HS-5 (cell line): ENCODE data around the gene IFITM5.
"Not testable (repeated sequence)": the region's sequence is repeated elsewhere in the genome, so short reads cannot be mapped to it uniquely, and the experiment has no call there.

Source experiments
- DNase-seq: peaks from one replicate; pipeline ENCODE4 v3.0.0-alpha.2; 2012; ENCODE audit warnings: low read depth

The IFITM5 gene

DNA sequence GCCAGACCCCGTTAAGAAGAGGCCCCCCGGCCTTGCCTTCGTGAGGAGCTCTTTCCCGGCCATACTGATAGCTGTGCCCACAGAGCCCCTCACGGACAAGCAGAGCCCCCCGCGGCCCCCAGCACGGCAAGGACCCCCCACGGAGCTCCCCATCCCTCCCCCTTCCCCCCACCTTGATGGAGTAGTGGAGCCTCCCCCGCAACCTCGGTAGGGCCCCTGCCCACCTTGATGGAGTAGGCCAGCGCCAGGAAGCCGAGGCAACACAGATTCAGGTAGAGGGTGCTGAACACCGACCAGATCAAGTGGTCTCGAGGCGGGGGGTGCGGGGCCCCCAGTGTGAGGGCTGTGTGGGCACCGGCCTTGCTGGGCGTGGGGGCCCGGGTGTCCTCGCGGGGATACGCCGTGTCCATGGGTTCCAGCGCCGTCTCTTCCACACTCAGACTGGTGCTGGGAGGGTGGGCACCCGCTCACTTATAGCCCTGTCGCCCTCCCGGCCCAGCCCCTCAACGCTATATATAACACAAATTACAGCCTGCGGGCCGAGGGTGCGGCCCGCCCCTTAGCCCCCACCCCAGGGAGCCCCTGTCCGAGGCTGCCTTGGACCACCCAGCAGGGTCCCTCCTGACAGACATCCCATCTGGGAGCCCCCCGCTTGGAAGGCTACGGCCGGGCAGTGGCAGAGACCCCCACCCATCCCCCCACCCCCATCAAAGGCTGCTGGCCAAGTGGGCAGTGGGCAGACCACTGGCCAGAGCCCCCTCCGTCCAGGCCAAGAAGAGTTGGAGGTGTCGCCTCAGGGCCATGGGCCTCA, at the start of gene IFITM5:
Gene IFITM5, minus strand, starts transcription at position 446 of the 811 bp plus-strand sequence. Its CDS starts 36 bp downstream, at position 410.
- DNase-seq, result no peak

DNA sequence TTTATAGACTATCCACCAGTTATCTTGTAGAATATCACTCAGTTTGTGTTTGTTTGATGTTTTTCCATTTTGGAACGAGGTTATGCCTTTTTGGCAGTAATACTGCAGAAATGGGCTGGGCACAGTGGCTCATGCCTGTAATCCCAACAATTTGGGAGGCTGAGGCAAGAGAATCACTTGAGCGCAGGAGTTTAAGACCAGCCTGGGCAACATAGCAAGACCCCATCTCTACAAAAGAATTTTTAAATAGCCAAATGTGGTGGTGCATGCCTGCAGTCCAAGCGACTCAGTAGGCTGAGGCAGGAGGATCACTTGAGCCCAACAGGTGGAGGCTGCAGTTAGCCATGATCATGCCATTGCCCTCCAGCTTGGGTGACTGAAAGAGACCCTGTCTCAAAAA, 47.2 kb upstream of the IFITM5 start:
- DNase-seq, result no peak

GRCh38 chr11:344836-345578, 45.7 kb upstream of the IFITM5 start:
- DNase-seq, result no peak

DNA sequence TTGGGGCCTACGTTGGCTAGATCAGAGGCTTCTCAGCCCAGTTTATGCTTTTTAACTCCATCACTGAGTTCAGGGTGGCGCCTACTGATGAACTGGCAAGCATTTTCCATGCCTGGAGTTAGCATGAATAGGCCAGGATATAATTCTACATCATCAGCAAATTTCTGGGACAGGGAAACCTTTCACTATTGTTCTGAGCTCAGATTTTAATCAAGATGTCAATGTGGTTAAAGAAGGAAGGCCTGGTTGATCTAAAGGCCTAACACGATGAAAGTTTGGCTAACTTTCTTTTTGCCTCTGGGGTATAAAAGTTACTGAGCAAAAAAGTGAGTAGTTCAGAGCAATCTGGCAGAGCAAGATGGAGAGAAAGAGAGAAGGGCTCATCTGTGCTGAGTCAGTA, 43.0 kb upstream of the IFITM5 start:
- no peak for DNase-seq

DNA sequence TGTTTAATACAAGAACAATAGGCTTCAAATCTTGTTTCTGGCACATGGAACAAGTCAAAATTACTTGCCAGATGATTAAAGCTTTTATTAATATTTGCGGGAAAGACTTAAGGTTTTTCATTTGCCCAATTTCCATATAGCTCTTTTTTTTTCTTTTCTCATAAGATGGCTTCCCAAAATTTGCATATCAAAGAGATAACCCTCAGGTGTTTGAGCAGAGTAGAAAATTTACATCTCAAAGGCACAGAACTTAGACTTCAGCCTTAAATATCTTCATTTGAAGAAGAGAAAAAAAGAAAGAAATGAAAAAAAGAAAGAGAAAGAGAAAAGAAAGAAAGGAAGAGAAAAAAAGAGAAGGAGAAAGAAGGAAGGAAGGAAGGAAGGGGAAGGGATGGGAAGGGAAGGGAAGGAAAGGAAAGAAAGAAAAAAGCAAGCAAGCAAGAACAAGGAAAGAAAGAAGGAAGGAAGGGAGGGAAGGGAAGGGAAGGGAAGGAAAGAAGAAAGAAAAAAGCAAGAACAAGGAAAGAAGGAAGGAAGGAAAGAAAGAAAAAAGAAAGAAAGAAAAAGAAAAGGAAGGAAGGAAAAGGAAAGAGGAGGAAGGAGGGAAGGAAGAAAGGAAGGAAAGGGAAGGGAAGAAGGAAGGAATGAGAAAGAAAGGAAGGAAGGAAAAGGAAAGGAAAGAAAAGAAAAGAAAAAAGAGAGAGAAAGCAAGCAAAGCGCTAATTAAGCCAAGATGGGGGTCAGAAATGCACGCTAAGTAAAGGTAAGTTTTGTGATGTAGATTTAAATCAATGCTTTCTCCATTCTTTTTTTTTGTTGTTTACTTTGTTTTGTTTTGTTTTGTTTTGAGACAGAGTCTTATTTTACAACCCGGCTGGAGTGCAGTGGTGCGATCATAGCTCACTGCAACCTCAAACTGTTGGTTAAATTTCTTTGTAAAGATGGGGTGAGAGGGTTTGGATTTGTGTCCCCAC, 41.5 kb upstream of the IFITM5 start:
- DNase-seq, result no peak

DNA sequence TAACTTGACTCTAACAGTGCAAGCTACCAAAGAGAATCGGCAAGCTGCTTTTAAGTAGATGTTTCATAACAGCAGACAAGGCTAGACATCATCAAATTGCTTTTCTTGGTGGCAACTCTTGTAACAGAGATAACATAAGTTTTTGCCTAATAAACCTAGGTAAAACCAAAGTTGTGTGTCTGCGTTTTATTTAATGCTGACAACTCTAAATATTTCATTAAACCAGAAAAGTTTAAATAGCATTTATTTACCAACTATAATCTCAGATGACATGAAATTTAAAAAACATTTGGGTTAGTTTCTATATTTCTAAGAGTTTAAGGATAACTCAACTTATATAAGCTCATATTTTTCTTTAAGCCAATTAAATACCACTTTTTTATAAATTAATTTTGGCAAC, 40.6 kb upstream of the IFITM5 start:
- DNase-seq, result no peak

DNA sequence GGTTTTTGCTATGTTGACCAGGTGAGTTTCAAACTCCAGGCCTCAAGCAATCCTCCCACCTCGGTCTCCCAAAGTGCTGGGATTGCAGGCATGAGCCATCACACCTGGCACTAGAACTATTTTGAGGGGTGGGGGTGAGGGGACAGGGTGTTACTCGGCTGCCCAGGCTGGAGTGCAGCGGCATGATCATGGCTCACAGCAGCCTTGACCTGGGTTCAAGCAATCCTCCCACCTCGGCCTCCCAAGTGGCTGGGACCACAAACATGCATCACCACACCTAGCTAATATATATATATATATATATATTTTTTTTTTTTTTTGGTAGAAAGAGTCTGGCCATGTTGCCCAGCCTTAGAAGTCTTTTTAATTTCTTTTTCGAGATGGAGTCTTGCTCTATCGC, 38.4 kb upstream of the IFITM5 start:
- DNase-seq, result no peak

GRCh38 chr11:336659-337198, 37.4 kb upstream of the IFITM5 start:
- DNase-seq, result no peak

DNA sequence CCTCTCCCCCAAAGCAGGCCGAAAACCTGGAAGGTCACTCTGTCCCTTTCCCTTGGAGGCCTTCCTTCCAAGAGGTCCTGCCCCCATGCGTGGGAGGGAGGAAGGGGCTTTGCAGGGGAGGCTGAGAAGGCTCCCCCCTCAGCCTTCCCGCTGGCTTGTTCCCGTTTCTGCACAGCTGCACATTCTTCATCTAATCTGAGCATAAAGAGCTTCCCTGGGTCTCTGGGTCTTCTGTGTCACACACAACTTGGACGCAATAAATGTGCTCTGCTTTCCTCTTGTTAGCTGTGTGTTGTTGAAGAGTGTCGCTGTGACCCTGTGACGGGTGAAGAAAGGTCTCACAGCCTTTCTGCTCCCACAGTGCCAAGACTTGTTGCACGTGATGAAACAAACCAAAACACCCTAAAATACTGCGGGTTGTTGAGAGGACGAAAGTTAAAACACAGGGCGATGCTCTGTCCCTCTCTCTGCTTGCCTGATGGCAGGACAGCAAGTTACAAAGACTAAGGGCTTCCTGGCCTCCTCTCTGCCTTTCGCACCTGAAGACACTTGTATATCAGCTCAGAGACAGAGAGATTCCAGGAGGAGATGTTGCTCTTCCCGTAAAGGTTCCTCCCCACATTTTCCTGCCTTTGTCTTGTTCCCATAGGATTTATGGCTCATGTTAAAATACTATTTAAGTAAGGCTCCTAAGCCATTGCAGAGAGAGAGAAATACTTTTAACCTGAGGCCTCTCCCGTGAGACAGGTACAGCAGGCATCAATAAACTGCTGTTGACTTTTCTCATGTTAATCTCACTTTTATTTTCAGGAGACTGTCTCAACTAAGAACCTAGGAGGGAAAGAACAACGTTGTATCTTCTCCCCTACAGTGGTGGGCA, 36.7 kb upstream of the IFITM5 start:
- no peak for DNase-seq

DNA sequence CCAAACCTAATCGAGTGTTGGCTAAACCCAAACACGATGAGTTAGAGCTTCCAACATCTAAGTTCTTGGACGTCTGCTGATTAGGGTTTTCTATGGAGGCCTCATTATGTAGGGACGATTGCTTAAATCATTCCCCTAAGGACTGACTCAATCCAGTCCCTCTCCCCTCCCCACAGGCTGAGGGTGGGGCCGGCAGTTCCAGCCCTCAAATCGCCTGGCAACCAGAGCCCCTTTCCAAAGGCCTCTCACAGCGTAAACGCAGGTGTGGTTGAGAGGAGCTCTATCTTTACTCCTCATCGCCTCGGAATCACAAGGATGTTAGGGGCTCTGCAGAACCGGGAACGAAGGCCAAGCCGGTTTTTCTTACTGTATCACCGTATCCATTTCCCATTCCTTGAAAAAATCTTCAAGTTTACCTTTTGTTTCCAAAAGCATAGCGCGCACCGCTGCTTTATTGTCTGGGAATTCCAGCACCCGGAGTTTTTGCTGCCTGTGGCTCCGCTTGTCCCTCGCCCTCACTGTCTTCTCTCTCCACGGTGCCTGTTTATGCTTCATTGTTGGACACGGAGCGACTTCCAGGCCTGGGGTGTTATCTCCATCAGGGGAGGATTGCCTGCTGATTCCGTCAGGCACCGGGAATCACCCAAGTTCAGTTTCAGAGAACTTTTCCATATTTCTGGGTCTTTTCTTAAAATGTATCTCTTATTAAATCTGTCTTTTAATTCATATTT, 35.1 kb upstream of the IFITM5 start:
- no peak for DNase-seq

DNA sequence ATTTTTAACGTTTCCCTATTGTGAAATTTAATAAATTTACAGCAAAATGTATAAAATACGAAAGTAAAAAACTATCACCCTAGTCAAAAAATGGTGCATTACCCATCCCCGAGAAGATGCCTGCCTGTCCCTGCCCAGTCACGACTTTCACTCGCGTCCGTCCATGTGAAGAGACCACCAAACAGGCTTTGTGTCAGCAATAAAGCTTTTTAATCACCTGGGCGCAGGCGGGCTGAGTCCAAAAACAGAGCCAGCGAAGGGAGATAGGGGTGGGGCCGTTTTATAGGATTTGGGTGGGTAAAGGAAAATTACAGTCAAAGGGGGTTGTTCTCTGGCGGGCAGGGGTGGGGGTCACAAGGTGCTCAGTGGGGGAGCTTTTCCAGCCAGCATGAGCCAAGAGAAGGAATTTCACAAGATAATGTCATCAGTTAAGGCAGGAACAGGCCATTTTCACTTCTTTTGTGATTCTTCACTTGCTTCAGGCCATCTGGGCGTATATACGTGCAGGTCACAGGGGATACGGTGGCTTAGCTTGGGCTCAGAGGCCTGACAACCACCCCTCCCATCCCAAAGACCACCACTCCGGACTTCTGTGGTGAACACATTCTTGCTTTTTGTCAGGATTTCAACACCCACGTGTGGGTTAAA, 34.4 kb upstream of the IFITM5 start:
- not testable (repeated sequence) for DNase-seq

DNA sequence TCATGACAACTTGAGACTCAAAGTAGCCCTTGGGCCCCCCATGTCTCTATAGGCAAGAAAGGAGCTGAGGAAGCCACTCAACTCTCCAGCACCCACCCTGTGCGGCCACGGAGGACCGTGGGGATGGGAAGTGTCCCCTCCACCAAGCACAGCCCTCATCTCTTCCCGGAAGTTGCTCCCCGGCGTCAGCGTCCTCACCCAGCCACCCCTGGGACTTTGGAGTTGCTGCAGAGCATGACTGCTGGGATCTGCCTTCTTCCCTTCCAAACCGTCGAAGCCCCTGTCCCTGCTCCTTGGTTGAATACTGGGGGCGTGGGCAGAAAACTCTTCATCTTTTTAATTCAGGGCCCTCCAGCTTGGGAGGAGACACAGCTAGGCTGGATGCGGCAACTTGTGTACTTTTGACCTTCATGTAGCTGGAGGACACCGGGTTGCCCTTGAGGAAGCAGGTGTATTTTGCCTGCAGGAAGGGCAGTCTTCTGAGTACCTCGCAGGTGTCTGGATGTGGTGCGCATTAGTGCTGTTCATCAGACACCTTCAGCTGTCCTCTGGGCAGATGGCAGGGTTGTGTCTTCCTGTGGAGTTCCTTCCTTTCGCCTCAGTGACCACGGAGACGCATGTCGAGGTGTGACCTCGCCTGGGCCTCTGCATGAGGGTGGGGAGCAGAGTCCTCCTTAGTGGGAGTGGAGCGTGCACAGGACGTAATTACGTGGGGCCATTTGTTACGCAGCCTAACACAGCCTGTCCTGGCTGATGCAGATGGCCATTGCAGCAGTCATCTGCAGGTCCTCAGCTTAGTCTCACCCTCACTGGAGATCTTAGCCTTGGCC, 33.5 kb upstream of the IFITM5 start:
- DNase-seq, result no peak

DNA sequence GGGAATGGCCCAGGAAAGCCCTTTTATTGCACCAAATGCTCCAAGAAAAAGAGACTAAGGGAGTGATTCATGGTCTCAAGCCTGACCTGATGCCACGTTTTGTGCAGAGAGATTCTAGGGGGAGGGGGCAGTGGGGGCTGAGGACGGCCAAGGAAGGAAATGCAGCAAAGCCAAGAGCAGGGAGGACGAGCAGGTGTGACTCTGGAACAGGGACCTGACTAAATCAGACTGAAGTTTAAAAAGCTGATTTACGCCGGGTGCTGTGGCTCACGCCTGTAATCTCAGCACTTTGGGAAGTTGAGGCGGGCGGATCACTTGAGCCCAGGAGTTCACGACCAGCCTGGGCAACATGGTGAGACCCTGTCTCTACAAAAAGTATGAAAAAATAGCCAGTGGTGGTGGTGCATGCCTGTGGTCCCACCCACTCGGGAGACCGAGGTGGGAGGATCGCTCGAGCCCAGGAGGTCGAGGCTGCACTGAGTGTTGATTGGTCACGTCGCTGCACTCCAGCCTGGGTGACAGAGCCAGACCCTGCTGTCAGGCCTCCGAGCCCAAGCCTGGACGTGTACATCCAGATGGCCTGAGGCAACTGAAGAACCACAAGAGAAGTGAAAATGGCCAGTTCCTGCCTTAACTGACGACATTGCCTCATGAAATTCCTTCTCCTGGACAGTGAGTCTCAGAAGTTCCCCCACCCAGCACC, 32.2 kb upstream of the IFITM5 start:
- DNase-seq, result no peak

DNA sequence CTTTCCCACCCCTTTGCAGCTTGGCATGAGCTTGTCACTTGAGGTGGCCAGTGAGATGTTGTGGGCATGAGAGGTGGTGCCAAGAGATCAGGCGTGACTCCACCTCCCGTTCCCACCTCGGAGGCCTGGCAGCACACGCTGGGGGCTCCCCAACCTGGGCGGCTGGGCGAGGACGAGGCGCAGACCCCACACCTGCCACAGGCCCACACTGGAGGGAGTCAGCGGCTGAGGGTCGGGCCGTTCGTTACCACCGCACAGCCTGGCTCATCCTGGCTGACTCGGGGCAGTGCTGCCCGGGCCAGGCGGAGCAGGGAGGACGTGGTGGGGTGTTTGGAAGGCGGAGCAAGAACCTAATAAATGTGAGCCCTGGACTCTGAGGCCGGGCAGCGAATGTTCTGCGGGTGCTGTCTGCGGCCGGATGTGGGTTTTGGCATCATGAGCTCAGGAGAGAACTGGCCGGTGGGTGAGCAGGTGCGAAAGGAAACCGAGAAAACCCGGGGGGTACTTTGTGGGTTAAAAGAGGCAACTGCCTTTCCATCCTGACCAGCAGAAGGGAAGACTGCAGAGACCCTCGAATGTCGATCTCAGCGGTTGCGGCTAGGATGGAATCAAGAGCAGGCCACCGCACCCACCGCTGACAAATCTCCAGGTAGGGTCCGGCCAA, 31.5 kb upstream of the IFITM5 start:
- DNase-seq, result no peak

DNA sequence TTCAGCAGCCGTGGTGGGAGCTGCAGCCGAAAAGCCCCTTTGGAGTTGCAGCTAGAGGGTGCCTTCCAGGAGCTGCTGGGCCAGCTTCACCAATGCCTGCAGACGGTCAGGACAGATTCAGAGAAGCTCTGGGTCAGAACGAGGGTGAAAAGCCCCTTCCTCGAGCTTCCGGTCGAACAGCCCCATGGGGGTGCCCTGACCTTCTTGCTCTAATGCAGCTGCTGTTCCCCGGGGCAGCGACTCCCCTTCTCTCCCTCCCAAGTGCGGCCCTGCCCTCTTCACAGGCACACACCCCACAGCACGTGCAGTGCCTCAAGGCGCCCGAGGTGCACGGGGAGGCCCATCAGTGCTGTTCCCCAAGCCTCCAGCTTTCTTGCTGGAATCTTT, 31.0 kb upstream of the IFITM5 start:
- DNase-seq, result no peak

- DNase-seq, result no peak
These were observed 30.5 kb upstream of the IFITM5 start for GRCh38 chr11:329886-330253.

DNA sequence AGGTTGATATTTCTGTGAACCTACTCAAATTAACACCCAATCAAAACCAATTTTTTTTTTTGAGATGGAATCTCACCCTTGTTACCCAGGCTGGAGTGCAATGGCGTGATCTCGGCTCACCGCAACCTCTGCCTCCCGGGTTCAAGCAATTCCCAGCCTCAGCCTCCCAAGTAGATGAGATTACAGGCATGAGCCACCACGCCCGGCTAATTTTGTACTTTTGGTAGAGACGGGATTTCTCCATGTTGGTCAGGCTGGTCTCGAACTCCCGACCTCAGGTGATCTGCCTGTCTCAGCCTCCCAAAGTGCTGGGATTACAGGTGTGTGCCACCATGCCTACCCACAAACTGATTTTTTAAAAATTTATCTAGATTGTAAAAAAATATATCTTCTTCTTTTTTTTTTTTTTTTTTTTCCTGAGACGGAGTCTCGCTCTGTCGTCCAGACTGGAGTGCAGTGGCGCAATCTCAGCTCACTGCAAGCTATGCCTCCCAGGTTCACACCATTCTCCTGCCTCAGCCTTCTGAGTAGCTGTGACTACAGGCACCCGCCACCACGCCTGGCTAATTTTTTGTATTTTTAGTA, 29.3 kb upstream of the IFITM5 start:
- DNase-seq, result not testable (repeated sequence)
